GM18861 (cell line): ENCODE measurements around the gene CD47.

ENCODE experiments used
- ATAC-seq: cut with Tn5 transposase; IDR thresholded peaks from one replicate; pipeline ENCODE4 v1.9.1; 2021; ENCODE audit not compliant: unreplicated experiment

CD47 gene

GRCh38 chr3:108117241-108117775 lies 26.5 kb upstream of the CD47 start:
- ATAC-seq = no peak

- no peak for ATAC-seq
These were observed 23.7 kb upstream of the CD47 start for GRCh38 chr3:108114423-108115065.

GRCh38 chr3:108113975-108114374 lies 23.1 kb upstream of the CD47 start:
- ATAC-seq = no peak

GRCh38 chr3:108110934-108111333 lies 20.1 kb upstream of the CD47 start:
- no peak for ATAC-seq

GRCh38 chr3:108108416-108108815 lies 17.6 kb upstream of the CD47 start:
- no peak for ATAC-seq

GRCh38 chr3:108106449-108106848 lies 15.6 kb upstream of the CD47 start:
- ATAC-seq = no peak

- ATAC-seq = no peak
These were observed 15.2 kb upstream of the CD47 start for GRCh38 chr3:108106031-108106430.

- ATAC-seq = no peak
These were observed 13.3 kb upstream of the CD47 start for GRCh38 chr3:108103886-108104797.

GRCh38 chr3:108103040-108103751 lies 12.4 kb upstream of the CD47 start:
- no peak for ATAC-seq

GRCh38 chr3:108102420-108103039 lies 11.7 kb upstream of the CD47 start:
- ATAC-seq = no peak

- peak; percentile 95 for ATAC-seq
These were observed 10.3 kb upstream of the CD47 start for GRCh38 chr3:108100906-108101660.

GRCh38 chr3:108099679-108100428 lies 9.0 kb upstream of the CD47 start:
- no peak for ATAC-seq

- no peak for ATAC-seq
These were observed 8.4 kb upstream of the CD47 start for GRCh38 chr3:108099244-108099643.

- ATAC-seq = no peak
These were observed 7.2 kb upstream of the CD47 start for GRCh38 chr3:108098003-108098370.

- ATAC-seq = no peak
These were observed 6.6 kb upstream of the CD47 start for GRCh38 chr3:108097322-108098002.

- ATAC-seq = no peak
These were observed 5.9 kb upstream of the CD47 start for GRCh38 chr3:108096532-108097321.

GRCh38 chr3:108093616-108094015 lies 2.8 kb upstream of the CD47 start:
- no peak for ATAC-seq

GRCh38 chr3:108093021-108093420 lies 2.2 kb upstream of the CD47 start:
- ATAC-seq = no peak
